ENCODE data around the gene WDR37.
"Not testable (repeated sequence)": the region's sequence is repeated elsewhere in the genome, so short reads cannot be mapped to it uniquely, and the experiment has no call there.

Gene WDR37, protein sequence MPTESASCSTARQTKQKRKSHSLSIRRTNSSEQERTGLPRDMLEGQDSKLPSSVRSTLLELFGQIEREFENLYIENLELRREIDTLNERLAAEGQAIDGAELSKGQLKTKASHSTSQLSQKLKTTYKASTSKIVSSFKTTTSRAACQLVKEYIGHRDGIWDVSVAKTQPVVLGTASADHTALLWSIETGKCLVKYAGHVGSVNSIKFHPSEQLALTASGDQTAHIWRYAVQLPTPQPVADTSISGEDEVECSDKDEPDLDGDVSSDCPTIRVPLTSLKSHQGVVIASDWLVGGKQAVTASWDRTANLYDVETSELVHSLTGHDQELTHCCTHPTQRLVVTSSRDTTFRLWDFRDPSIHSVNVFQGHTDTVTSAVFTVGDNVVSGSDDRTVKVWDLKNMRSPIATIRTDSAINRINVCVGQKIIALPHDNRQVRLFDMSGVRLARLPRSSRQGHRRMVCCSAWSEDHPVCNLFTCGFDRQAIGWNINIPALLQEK

DNA sequence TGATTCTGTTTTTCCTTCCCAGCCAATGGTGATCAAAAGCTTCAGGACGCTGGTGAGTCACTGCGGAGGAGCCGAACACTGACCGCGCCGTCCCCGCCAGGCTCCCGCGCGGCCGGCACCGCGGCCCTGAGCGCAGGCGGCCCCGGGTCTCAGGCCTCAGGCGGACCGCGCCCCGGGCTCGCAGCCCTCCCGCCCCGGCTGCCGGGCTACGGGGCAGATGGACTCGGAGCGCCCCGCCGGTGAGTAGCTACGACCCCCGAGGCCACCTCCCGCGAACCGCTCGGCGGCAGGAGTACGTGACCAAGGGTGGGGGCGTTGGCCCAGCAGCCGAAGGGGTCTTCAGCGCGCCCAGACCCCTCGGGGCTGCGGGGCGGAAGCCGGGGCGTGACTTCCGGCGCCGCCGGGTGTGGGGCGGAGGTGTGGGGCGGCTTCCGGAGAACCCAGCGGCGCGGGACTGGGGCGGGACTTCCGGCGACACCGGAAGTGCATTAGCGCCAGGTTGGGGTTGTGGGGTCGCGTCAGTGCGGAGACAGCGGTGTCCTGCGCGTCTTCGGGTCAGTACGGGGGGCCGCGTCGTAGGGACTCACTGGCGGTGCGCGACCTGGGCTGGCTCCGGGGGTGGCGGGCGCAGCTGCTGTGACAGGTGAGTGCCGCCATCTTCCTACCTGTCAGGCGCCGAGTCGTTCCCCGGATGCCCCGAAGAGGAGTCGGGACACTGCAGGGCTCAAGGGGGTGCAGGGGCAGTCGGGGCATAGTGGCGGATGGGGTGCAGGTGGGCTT lies at the start of gene WDR37:
WDR37 (plus strand) TSS at position 60 of the 780 bp plus-strand sequence. CDS start 15,771 bp downstream, outside the sequence.
- DNase-seq (ENCODE audit: low read depth in 2 of 2), result peak; percentile 87 to 92
- TF ChIP-seq, protein P1, sequence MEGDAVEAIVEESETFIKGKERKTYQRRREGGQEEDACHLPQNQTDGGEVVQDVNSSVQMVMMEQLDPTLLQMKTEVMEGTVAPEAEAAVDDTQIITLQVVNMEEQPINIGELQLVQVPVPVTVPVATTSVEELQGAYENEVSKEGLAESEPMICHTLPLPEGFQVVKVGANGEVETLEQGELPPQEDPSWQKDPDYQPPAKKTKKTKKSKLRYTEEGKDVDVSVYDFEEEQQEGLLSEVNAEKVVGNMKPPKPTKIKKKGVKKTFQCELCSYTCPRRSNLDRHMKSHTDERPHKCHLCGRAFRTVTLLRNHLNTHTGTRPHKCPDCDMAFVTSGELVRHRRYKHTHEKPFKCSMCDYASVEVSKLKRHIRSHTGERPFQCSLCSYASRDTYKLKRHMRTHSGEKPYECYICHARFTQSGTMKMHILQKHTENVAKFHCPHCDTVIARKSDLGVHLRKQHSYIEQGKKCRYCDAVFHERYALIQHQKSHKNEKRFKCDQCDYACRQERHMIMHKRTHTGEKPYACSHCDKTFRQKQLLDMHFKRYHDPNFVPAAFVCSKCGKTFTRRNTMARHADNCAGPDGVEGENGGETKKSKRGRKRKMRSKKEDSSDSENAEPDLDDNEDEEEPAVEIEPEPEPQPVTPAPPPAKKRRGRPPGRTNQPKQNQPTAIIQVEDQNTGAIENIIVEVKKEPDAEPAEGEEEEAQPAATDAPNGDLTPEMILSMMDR (IDR thresholded peaks at IDR 0.05; ENCODE audit: low read depth, low read length), result no peak
- H3K4me3 ChIP-seq (replicated peaks in 1 of 2; ENCODE audit: low read depth in 2 of 2, low read length in 2 of 2), result peak within 1 kb of the TSS; percentile 78 to 99

DNA sequence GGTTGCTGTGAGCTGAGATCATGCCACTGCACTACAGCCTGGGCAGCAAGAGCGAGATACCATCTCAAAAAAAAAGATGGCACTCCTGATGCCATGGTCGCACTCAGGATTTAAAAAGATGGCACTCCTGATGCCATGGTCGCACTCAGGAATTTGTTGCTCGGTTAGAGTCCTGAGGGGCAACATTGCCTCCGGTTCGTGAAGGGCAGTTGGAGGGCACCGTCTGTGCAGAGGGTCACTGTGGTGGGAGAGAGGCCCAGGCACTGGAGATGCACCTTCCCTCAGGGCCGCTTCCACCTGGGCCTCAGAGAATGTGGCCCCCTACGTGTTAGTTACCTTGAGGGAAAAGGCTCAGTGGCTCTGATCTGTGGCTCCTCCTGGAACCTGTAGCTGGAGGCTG lies 49.6 kb upstream of the WDR37 start:
- TF ChIP-seq, protein P1 (IDR thresholded peaks at IDR 0.05; ENCODE audit: low read depth, low read length), result no peak
- no peak overlapping the region for H3K4me3 ChIP-seq (replicated peaks in 1 of 2; ENCODE audit: low read depth in 2 of 2, low read length in 2 of 2)
- no peak for DNase-seq (ENCODE audit: low read depth in 2 of 2)

DNA sequence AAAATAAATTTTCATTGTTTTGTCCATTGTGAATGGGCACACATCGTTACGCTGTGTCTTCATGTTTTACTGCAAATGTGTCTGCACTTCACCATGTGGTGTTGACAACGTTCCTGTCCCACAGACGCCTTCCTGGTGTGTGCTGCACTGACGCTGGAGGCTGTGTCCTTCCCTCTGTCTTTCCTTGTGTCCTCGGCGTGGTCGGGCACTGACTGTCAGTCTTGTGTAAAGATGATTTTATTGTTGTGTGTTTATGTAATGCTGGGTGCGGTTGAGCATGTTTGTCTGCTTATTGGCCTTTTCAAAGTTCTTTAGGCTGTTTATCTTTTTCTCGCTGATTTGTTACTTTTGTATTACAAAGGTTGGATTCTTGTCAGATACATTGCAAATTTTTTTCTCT lies 48.6 kb upstream of the WDR37 start:
- no peak for DNase-seq (ENCODE audit: low read depth in 2 of 2)
- no peak overlapping the region for H3K4me3 ChIP-seq (replicated peaks in 1 of 2; ENCODE audit: low read depth in 2 of 2, low read length in 2 of 2)
- TF ChIP-seq, protein P1 (IDR thresholded peaks at IDR 0.05; ENCODE audit: low read depth, low read length), result no peak

DNA sequence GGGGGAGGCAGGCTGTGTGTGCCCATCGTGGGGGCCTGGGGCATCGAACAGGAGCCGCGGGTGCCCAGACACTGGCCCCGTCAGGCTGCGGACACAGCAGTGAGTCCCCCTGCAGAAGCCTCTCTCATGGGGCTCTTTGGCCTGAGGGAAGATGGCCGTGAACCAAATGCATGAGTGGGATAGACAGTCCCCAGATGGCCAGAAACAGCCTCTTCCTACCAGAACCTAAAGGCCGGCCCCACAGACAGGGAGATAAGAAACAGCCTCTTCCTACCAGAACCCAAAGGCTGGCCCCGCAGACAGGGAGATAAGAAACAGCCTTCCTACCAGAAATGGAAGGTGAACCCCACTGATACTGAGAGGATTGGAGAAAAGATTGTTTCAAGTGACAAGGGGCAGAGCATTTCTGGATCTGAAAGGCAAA lies 47.1 kb upstream of the WDR37 start:
- TF ChIP-seq, protein P1 (IDR thresholded peaks at IDR 0.05; ENCODE audit: low read depth, low read length), result no peak
- H3K4me3 ChIP-seq (replicated peaks in 1 of 2; ENCODE audit: low read depth in 2 of 2, low read length in 2 of 2), result no peak overlapping the region
- DNase-seq (ENCODE audit: low read depth in 2 of 2), result no peak

DNA sequence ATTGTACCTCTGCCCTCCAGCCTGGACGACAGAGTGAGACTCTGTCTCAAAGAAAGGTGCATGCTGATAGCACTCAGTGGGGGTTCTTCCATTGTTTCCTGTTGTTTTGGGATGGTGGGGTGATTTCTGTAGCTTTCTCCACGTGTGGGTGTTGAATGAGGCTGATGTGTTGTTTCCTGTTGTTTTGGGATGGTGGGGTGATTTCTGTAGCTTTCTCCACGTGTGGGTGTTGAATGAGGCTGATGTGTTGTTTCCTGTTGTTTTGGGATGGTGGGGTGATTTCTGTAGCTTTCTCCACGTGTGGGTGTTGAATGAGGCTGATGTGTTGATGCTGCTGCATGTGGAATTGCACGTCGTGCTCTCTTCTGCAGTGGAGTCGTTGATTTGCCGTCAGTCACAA lies 46.2 kb upstream of the WDR37 start:
- H3K4me3 ChIP-seq (replicated peaks in 1 of 2; ENCODE audit: low read depth in 2 of 2, low read length in 2 of 2); DNase-seq (ENCODE audit: low read depth in 2 of 2): not testable (repeated sequence)

DNA sequence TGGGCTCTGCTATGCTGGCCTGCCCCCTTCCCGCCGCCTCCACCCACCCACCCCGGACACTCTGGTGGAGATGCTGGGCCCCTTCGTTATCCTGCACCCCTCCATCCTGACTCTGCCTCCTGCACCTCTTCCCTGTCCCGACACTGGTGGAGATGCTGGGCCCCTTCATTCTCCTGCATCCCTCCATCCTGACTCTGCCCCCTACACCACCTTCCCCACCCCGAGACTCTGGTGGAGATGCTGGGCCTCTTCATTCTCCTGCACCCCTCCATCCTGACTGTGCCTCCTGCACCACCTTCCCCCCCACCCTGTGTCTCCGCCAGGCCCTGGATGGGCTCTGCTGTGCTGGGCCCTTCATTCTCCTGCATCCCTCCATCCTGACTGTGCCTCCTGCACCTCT lies 45.5 kb upstream of the WDR37 start:
- H3K4me3 ChIP-seq (replicated peaks in 1 of 2; ENCODE audit: low read depth in 2 of 2, low read length in 2 of 2), result no peak overlapping the region
- DNase-seq (ENCODE audit: low read depth in 2 of 2), result no peak
- TF ChIP-seq, protein P1 (IDR thresholded peaks at IDR 0.05; ENCODE audit: low read depth, low read length), result no peak

DNA sequence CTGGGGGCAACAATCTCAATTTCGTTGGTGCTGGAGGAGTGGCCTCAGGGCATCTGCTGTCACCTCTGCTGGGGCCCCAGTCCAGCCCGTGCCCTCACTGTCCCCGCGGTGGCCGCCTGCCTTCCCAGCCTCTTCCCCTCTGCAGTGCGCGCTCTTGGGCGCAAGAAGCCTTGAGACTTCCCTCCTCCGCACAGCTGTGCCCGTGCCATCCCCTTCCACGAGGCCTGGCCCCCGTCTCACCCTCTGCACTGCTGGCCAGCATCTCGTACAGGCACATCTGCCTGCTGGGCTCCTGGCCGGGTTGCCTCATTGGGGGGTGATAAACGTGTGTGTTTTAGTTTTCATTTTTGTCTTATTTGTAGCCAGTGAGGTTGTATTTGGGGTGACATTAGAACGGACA lies 44.5 kb upstream of the WDR37 start:
- TF ChIP-seq, protein P1 (IDR thresholded peaks at IDR 0.05; ENCODE audit: low read depth, low read length), result no peak
- no peak overlapping the region for H3K4me3 ChIP-seq (replicated peaks in 1 of 2; ENCODE audit: low read depth in 2 of 2, low read length in 2 of 2)
- DNase-seq (ENCODE audit: low read depth in 2 of 2), result no peak
